ENCODE data around the gene ADAMTSL3. TPM values are rescaled to one million over a fixed set of nuclear protein-coding genes. Genes with fewer than 3 reads are reported as not detected.

The ADAMTSL3 gene
- total RNA-seq, 1 experiment from 2014 or later, result 0.05 TPM

GRCh38 chr15:83911345-83911744, 257.4 kb downstream of the ADAMTSL3 start:
- ChIA-PET RAD21 (ENCODE audit: low non-redundant PET in 1 of 2, low total read pairs in 2 of 2, uncharacterized antibody in 2 of 2, unreplicated experiment in 2 of 2) (no interaction called here), POLR2A (no interaction called here), CTCF (no interaction called here)
- H3K9me3 ChIP-seq (ENCODE audit: control insufficient read depth in 1 of 2, insufficient read depth in 1 of 2, low read depth in 1 of 2, low read length in 2 of 2), result no peaks in the 10 kb centered on the region
- TF ChIP-seq YY1 (IDR thresholded peaks at IDR 0.05; ENCODE audit: extremely low read depth, insufficient replicate concordance, low read depth, low read length) (no peak), CTCF (IDR thresholded peaks at IDR 0.05 in 2 of 3, conservative IDR thresholded peaks at IDR 0.05 in 1 of 3; ENCODE audit: borderline replicate concordance in 1 of 3, insufficient read depth in 1 of 3, low read depth in 2 of 3, low read length in 2 of 3) (no peak), FOSL1 (IDR thresholded peaks at IDR 0.05; ENCODE audit: low read depth) (no peak), TCF7L2 (IDR thresholded peaks at IDR 0.05; ENCODE audit: borderline replicate concordance, extremely low read depth, insufficient read depth, insufficient read length) (no peak), POLR2AphosphoS5 (IDR thresholded peaks at IDR 0.05; ENCODE audit: low read depth, low read length) (no peak), MAX (IDR thresholded peaks at IDR 0.05) (no peak), JUND (IDR thresholded peaks at IDR 0.05) (no peak), CEBPB (IDR thresholded peaks at IDR 0.05; ENCODE audit: low read depth) (no peak), SRF (IDR thresholded peaks at IDR 0.05; ENCODE audit: low read depth) (no peak), EZH2phosphoT487 (IDR thresholded peaks at IDR 0.05; ENCODE audit: borderline replicate concordance) (no peak), SP1 (IDR thresholded peaks at IDR 0.05; ENCODE audit: low read depth) (no peak), ZBTB33 (IDR thresholded peaks at IDR 0.05; ENCODE audit: extremely low read depth, insufficient replicate concordance, low read length) (no peak), SIN3A (IDR thresholded peaks at IDR 0.05; ENCODE audit: low read depth) (no peak), ATF3 (IDR thresholded peaks at IDR 0.05) (no peak), ZNF274 (IDR thresholded peaks at IDR 0.05; ENCODE audit: low read depth, low read length) (no peak), ZFX (IDR thresholded peaks at IDR 0.05) (no peak), RAD21 (IDR thresholded peaks at IDR 0.05; ENCODE audit: low read depth) (no peak)
- H3K4me1 ChIP-seq (ENCODE audit: control insufficient read depth in 1 of 2, insufficient read depth in 2 of 2, low read length in 2 of 2), result no peaks in the 10 kb centered on the region
- no peaks in the 10 kb centered on the region for H4K20me1 ChIP-seq (ENCODE audit: insufficient read depth)
- no TSS peak for BruUV-seq (replicated peaks)
- H3K4me3 ChIP-seq (replicated peaks in 1 of 2; ENCODE audit: low read depth in 1 of 2, low read length in 2 of 2), result no peak overlapping the region
- DNase-seq (ENCODE audit: low read depth, low spot score) (no peak), ATAC-seq (no peak)
- H3K27ac ChIP-seq (ENCODE audit: low read depth, low read length), result no peak overlapping the region
- H3K4me2 ChIP-seq (ENCODE audit: low read length), result no peak overlapping the region
- H2AFZ ChIP-seq (ENCODE audit: low read depth, low read length, poor library complexity, severe bottlenecking), result no peak overlapping the region
- H3K36me3 ChIP-seq (ENCODE audit: control insufficient read depth in 1 of 2, insufficient read depth in 2 of 2, low read length in 2 of 2), result no peaks in the 10 kb centered on the region
- H3K27me3 ChIP-seq (ENCODE audit: insufficient read depth, low read length), result no peaks in the 10 kb centered on the region
- H3K9ac ChIP-seq (ENCODE audit: low read length), result no peak overlapping the region
- H3K9me2 ChIP-seq (ENCODE audit: insufficient read depth), result no peaks in the 10 kb centered on the region
- intact Hi-C loops (cut with micrococcal nuclease), result no loop called here
- H3K79me2 ChIP-seq (ENCODE audit: insufficient read depth, low read length), result no peaks in the 10 kb centered on the region

All from HCT116 (cell line).